Activated CD4-positive, alpha-beta T cell treated with anti-CD3 and anti-CD28 coated beads, Interleukin-2, amount 10 ng/mL, durations not matched to agents 7 days and 5 days (primary cell): ENCODE measurements around the gene PRKN. TPM values are rescaled to one million over a fixed set of nuclear protein-coding genes. Genes with fewer than 3 reads are reported as not detected.

Experiments used
- CTCF ChIA-PET: fragments of 350-600 bp; sonication (Branson Sonifier 250); formaldehyde crosslinking; loops from one replicate; lab custom pipeline; 2021; ENCODE audit warnings: antibody characterized with exemption; lab: Charles Lee
- POLR2A ChIA-PET: fragments of 350-600 bp; sonication (Branson Sonifier 250); formaldehyde crosslinking; loops from one replicate; lab custom pipeline; 2021; ENCODE audit warnings: antibody characterized with exemption; lab: Charles Lee
- DNase-seq: peaks from one replicate; pipeline ENCODE4 v3.0.0-alpha.2; 2020
- H3K27ac Mint-ChIP-seq: one replicate; pipeline ENCODE4 v1.8.0; 2021; ENCODE audit warnings: mild to moderate bottlenecking, moderate library complexity, mixed read lengths
- H3K27me3 Mint-ChIP-seq: one replicate; pipeline ENCODE4 v1.8.0; 2021; ENCODE audit warnings: mixed read lengths
- H3K36me3 Mint-ChIP-seq: one replicate; pipeline ENCODE4 v1.8.0; 2021; ENCODE audit warnings: low read depth, mixed read lengths
- H3K4me1 Mint-ChIP-seq: one replicate; pipeline ENCODE4 v1.8.0; 2021; ENCODE audit warnings: mixed read lengths
- H3K4me3 Mint-ChIP-seq: one replicate; pipeline ENCODE4 v1.8.0; 2021; ENCODE audit warnings: mild to moderate bottlenecking, moderate library complexity, mixed read lengths
- H3K9me3 Mint-ChIP-seq: one replicate; pipeline ENCODE4 v1.8.0; 2021; ENCODE audit warnings: mixed read lengths
- total RNA-seq, 2 experiments: library from RNA; stranded (reverse); gene quantifications; one replicate each; pipeline ENCODE4 v1.2.3, GENCODE V29; 2021

PRKN gene
- total RNA-seq, 2 experiments from 2014 or later, result 0.77 to 0.94 TPM

- Mint-ChIP-seq H3K4me1 (no peaks in the 10 kb centered on the region), H3K4me3 (no peak overlapping the region), H3K27me3 (no peaks in the 10 kb centered on the region), H3K27ac (no peak overlapping the region), H3K36me3 (no peaks in the 10 kb centered on the region), H3K9me3 (no peaks in the 10 kb centered on the region)
- ChIA-PET CTCF (interaction anchor here (0.6 kb wide), 1 partner anchor 18 kb away, joined by 3 read pairs; no protein-coding TSS in a partner anchor), POLR2A (no interaction called here)
- DNase-seq, result no peak
Measured at GRCh38 chr6:161438430-161439030, 1289.0 kb downstream of the PRKN start.

GRCh38 chr6:161437851-161438250 lies 1289.7 kb downstream of the PRKN start:
- Mint-ChIP-seq H3K4me1 (no peaks in the 10 kb centered on the region), H3K4me3 (no peak overlapping the region), H3K27ac (no peak overlapping the region), H3K9me3 (no peaks in the 10 kb centered on the region), H3K36me3 (no peaks in the 10 kb centered on the region), H3K27me3 (no peaks in the 10 kb centered on the region)
- CTCF ChIA-PET, result interaction anchor here (0.6 kb wide), 1 partner anchor 19 kb away, joined by 3 read pairs; no protein-coding TSS in a partner anchor
- DNase-seq, result no peak
- POLR2A ChIA-PET, result no interaction called here

DNA sequence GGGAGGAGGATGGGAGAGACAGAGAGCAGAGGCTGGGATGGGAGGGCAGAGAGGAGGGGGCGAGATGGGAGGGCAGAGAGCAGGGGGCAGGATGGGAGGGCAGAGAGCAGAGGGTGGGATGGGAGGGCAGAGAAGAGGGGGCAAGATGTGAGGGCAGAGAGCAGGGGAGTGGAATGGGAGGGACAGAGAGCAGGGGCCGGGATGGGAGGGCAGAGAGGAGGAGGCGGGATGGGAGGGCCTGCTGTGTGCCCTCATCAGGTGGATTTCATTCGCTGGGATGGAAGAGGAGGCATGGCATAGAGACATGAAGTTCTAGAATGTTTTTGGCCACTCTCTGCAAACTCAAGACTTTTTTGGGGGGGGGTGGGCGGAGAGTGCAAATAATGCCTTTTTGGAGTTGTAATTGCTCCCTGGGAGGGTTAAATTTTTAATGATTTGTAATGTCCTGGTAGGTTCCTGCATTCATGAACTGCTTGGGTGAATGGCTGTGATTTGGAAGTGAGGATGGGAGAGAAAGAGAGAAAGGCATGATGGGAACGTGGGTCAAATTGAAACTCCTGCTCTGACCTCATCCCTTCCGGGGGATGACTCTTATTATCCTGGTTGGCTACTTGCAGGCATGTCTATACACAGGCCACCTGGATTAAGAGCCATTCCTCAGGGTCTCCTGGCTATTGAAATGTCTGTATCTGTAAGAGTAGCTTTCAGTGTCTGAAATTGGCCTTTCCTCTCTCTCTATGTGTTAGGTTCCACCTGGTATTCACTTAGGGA lies 1291.3 kb downstream of the PRKN start:
- CTCF ChIA-PET, result no interaction called here
- no peaks in the 10 kb centered on the region for H3K4me1 Mint-ChIP-seq
- H3K36me3 Mint-ChIP-seq, result no peaks in the 10 kb centered on the region
- DNase-seq, result no peak
- H3K4me3 Mint-ChIP-seq, result no peak overlapping the region
- H3K27ac Mint-ChIP-seq, result no peak overlapping the region
- no peaks in the 10 kb centered on the region for H3K27me3 Mint-ChIP-seq
- no peaks in the 10 kb centered on the region for H3K9me3 Mint-ChIP-seq
- POLR2A ChIA-PET, result no interaction called here

GRCh38 chr6:161435748-161436070 lies 1291.9 kb downstream of the PRKN start:
- H3K4me3 Mint-ChIP-seq, result no peak overlapping the region
- no peaks in the 10 kb centered on the region for H3K4me1 Mint-ChIP-seq
- no peaks in the 10 kb centered on the region for H3K27me3 Mint-ChIP-seq
- H3K9me3 Mint-ChIP-seq, result no peaks in the 10 kb centered on the region
- CTCF ChIA-PET, result no interaction called here
- POLR2A ChIA-PET, result interaction anchor here (0.7 kb wide), 1 partner anchor 305 kb away, joined by 3 read pairs; no protein-coding TSS in a partner anchor
- DNase-seq, result no peak
- H3K27ac Mint-ChIP-seq, result no peak overlapping the region
- no peaks in the 10 kb centered on the region for H3K36me3 Mint-ChIP-seq

DNA sequence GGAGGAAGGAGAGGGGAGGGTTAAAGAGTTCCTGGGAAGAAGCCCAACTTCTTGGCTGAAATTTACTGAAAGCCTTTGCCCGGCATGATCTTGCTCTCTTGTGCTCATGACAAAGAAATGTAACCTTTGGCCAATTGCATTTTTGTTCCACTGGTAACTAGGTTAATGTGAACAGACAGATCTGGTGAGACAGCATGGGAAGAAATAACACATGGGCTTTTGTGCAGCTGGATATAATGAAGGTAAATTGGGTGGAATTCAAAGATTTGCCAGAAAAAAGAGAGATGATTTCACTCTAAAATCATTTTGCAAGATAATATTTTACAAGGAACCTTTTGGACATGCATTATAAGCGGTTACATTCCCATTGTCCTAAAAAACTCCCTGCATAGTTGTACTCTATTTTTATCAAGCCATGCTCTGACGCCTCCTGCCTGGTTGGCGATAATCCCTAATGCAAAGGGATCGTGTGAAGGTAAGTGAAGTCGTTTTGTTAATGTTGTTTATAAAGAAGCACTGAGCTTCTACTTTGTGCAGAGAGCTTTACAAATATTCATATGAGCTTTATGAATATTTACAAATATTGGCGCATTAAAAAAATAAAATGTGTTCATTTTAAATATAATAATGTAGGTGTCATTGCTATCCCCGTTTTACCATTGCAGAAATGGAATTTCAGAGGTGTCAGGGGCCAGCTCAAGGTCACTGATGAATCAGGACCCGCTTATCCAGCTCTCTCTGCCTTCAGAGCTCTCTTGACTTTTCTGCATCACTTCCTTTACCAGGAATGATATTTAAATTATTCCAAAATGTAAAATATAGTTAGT lies 1292.4 kb downstream of the PRKN start:
- no peaks in the 10 kb centered on the region for H3K27me3 Mint-ChIP-seq
- ChIA-PET POLR2A (interaction anchor here (0.7 kb wide), 1 partner anchor 305 kb away, joined by 3 read pairs; no protein-coding TSS in a partner anchor), CTCF (no interaction called here)
- H3K36me3 Mint-ChIP-seq, result no peaks in the 10 kb centered on the region
- no peak overlapping the region for H3K4me3 Mint-ChIP-seq
- no peaks in the 10 kb centered on the region for H3K9me3 Mint-ChIP-seq
- DNase-seq, result no peak
- H3K4me1 Mint-ChIP-seq, result no peaks in the 10 kb centered on the region
- H3K27ac Mint-ChIP-seq, result no peak overlapping the region

GRCh38 chr6:161434350-161434749 lies 1293.2 kb downstream of the PRKN start:
- Mint-ChIP-seq H3K4me1 (no peaks in the 10 kb centered on the region), H3K36me3 (no peaks in the 10 kb centered on the region), H3K9me3 (no peaks in the 10 kb centered on the region), H3K27me3 (no peaks in the 10 kb centered on the region), H3K4me3 (no peak overlapping the region), H3K27ac (no peak overlapping the region)
- no peak for DNase-seq
- ChIA-PET POLR2A (no interaction called here), CTCF (no interaction called here)

- H3K4me1 Mint-ChIP-seq, result no peaks in the 10 kb centered on the region
- ChIA-PET POLR2A (no interaction called here), CTCF (no interaction called here)
- no peak overlapping the region for H3K4me3 Mint-ChIP-seq
- no peaks in the 10 kb centered on the region for H3K36me3 Mint-ChIP-seq
- no peaks in the 10 kb centered on the region for H3K9me3 Mint-ChIP-seq
- DNase-seq, result no peak
- H3K27me3 Mint-ChIP-seq, result no peaks in the 10 kb centered on the region
- no peak overlapping the region for H3K27ac Mint-ChIP-seq
Measured at GRCh38 chr6:161432546-161432945, 1295.0 kb downstream of the PRKN start.

GRCh38 chr6:161429921-161430490 lies 1297.6 kb downstream of the PRKN start:
- CTCF ChIA-PET, result no interaction called here
- H3K9me3 Mint-ChIP-seq, result no peaks in the 10 kb centered on the region
- POLR2A ChIA-PET, result no interaction called here
- H3K36me3 Mint-ChIP-seq, result no peaks in the 10 kb centered on the region
- no peak overlapping the region for H3K27ac Mint-ChIP-seq
- H3K4me1 Mint-ChIP-seq, result no peaks in the 10 kb centered on the region
- H3K4me3 Mint-ChIP-seq, result no peak overlapping the region
- H3K27me3 Mint-ChIP-seq, result no peaks in the 10 kb centered on the region
- DNase-seq, result no peak

DNA sequence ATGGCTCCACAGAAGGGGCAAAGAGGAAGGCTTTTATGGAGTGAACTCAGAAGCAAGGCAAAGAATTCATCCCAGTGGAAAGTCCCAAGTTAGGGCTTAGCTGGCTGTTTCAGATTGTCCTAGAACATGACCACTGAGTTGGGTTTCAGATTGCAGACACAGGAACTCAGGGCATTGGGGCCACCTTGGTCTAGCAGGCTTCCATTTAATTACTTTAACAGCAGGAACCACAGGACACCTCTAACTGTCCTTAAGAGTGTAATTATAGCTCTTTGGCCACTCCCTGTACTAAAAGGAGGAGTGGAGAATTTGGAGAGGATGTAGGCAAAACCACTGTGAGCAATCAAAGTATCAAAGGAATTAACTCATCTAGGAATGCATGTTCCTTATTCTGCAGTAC lies 1303.1 kb downstream of the PRKN start:
- POLR2A ChIA-PET, result no interaction called here
- no peaks in the 10 kb centered on the region for H3K36me3 Mint-ChIP-seq
- H3K9me3 Mint-ChIP-seq, result no peaks in the 10 kb centered on the region
- DNase-seq, result no peak
- CTCF ChIA-PET, result no interaction called here
- no peaks in the 10 kb centered on the region for H3K4me1 Mint-ChIP-seq
- no peak overlapping the region for H3K27ac Mint-ChIP-seq
- no peak overlapping the region for H3K4me3 Mint-ChIP-seq
- H3K27me3 Mint-ChIP-seq, result peaks cover 3% of the 10 kb centered on the region

- Mint-ChIP-seq H3K27ac (no peak overlapping the region), H3K9me3 (no peaks in the 10 kb centered on the region), H3K36me3 (no peaks in the 10 kb centered on the region), H3K4me3 (no peak overlapping the region), H3K27me3 (peaks cover 3% of the 10 kb centered on the region), H3K4me1 (no peaks in the 10 kb centered on the region)
- DNase-seq, result no peak
- ChIA-PET POLR2A (no interaction called here), CTCF (no interaction called here)
Measured at GRCh38 chr6:161422710-161423680, 1304.6 kb downstream of the PRKN start.

- ChIA-PET CTCF (interaction anchor here (0.6 to 1.2 kb wide), 5 partner anchors 9 to 504 kb away, joined by 3 to 6 read pairs (median 4); no protein-coding TSS in a partner anchor), POLR2A (interaction anchor here (0.7 kb wide), 1 partner anchor 1026 kb away, joined by 3 read pairs; no protein-coding TSS in a partner anchor)
- peaks cover 3% of the 10 kb centered on the region for H3K27me3 Mint-ChIP-seq
- H3K4me1 Mint-ChIP-seq, result no peaks in the 10 kb centered on the region
- no peak overlapping the region for H3K4me3 Mint-ChIP-seq
- peak; percentile 58 for DNase-seq
- no peak overlapping the region for H3K27ac Mint-ChIP-seq
- H3K36me3 Mint-ChIP-seq, result no peaks in the 10 kb centered on the region
- no peaks in the 10 kb centered on the region for H3K9me3 Mint-ChIP-seq
Measured at GRCh38 chr6:161418463-161418945, 1309.1 kb downstream of the PRKN start.
